Measurements from ENCODE around the gene NDUFC2. TPM values are rescaled to one million over a fixed set of nuclear protein-coding genes. Genes with fewer than 3 reads are reported as not detected.
A peak's percentile ranks its signal among the peaks of the same experiment; 100 is the strongest.

Gene NDUFC2
- total and polyA plus RNA-seq, 2 of the 13 experiments (the other 11 are each of a cell fraction or from before 2014, with no cell fraction given) = 256 to 363 TPM

GRCh38 chr11:78080084-78080817, 589 bp upstream of the NDUFC2 start (continued):
- no peak for TF ChIP-seq ZNF275 (CRISPR knock-in tag; IDR thresholded peaks at IDR 0.05; ENCODE audit: borderline replicate concordance)

- H2AFZ ChIP-seq (ENCODE audit: low read length) = no peak overlapping the region
- BruUV-seq (replicated peaks) = no TSS peak
- peak overlapping the region; percentile 84 for H3K4me2 ChIP-seq (ENCODE audit: low read depth, low read length)
- ATAC-seq (peak; percentile 25), DNase-seq (ENCODE audit: low spot score) (no peak), FAIRE-seq (no peak)
- POLR2A ChIA-PET = interaction anchor here (1.0 to 5.0 kb wide), 14 partner anchors 8 to 496 kb away, joined by 4 to 37 read pairs (median 7); partner anchors contain the start of genes ALG8, INTS4, KCTD21 and NARS2
- peaks cover 0 to 17% of the 10 kb centered on the region in 2 experiments; a peak in 3 of 5 replicates for H3K36me3 ChIP-seq (replicated peaks in 1 of 2; ENCODE audit: control insufficient read depth in 1 of 2, insufficient read depth in 2 of 2, low read length in 2 of 2)
- CTCF ChIA-PET (ENCODE audit: low intra/inter-chr PET ratio, low total read pairs) = interaction anchor here (0.8 kb wide), 1 partner anchor 30 kb away, joined by 3 read pairs; no protein-coding TSS in a partner anchor
- peaks cover 64% of the 10 kb centered on the region for H3K4me1 ChIP-seq (ENCODE audit: insufficient read depth, low read length)
- H3K79me2 ChIP-seq (ENCODE audit: insufficient read depth, low read length) = peaks cover 66% of the 10 kb centered on the region
- 1% methylated on average over 21 of the region's 21 CpGs for WGBS (ENCODE audit: low lambda C conversion rate)
- peak overlapping the region; percentile 87 for H3K27ac ChIP-seq (ENCODE audit: extremely low read length, insufficient read depth, low read length)
- peak overlapping the region; percentile 96 for H3K9ac ChIP-seq (ENCODE audit: insufficient read depth, low read depth, low read length)
- peak overlapping the region; percentile 86 to 96 (median 88) for H3K4me3 ChIP-seq (replicated peaks in 1 of 3; ENCODE audit: insufficient read depth in 1 of 3, low read depth in 2 of 3, low read length in 3 of 3)
- in situ Hi-C loops (cut with HindIII; ENCODE audit: extremely low pct_ligation_motif_present, low pct_unique_long_range_greater_than_20kb) = no loop called here
- H4K20me1 ChIP-seq (ENCODE audit: insufficient read depth, low read length) = peaks cover 28% of the 10 kb centered on the region
- intact Hi-C loops (cut with micrococcal nuclease; ENCODE audit: unreplicated experiment) = loop anchor here (2.0 to 5.0 kb wide), 2 partner anchors 60 to 109 kb away; partner anchors contain the start of genes ALG8, KCTD21 and USP35
- no peaks in the 10 kb centered on the region; a peak in 1 of 5 replicates for H3K27me3 ChIP-seq (ENCODE audit: control insufficient read depth in 1 of 2, insufficient read depth in 2 of 2, low read length in 2 of 2)
- H3K9me3 ChIP-seq (ENCODE audit: low read length) = no peaks in the 10 kb centered on the region
- no peak for TF ChIP-seq ZNF646 (CRISPR knock-in tag; IDR thresholded peaks at IDR 0.05)
- TF ChIP-seq MBD4 (IDR thresholded peaks at IDR 0.05; ENCODE audit: borderline replicate concordance, low read length) = 0 out of 2 replicates have a peak, but pooled peaks have one; percentile 3
- TF ChIP-seq ZKSCAN5 (CRISPR knock-in tag; IDR thresholded peaks at IDR 0.05) = no peak
- 0 out of 2 replicates have a peak, but pooled peaks have one; percentile 5 for TF ChIP-seq ZNF615 (CRISPR knock-in tag; IDR thresholded peaks at IDR 0.05; ENCODE audit: borderline replicate concordance)
- TF ChIP-seq MAX (IDR thresholded peaks at IDR 0.05) = 0 out of 2 replicates have a peak, but pooled peaks have one; percentile 5
- TF ChIP-seq ZNF460 (CRISPR knock-in tag; IDR thresholded peaks at IDR 0.05; ENCODE audit: borderline replicate concordance) = peak; percentile 41; the same call in 1 of the 2 replicates
- no peak for TF ChIP-seq ESRRA (CRISPR knock-in tag; IDR thresholded peaks at IDR 0.05; ENCODE audit: low read depth)
- TF ChIP-seq SALL1 (CRISPR knock-in tag; IDR thresholded peaks at IDR 0.05) = no peak
- TF ChIP-seq ZNF24 (IDR thresholded peaks at IDR 0.05) = no peak
- no peak for TF ChIP-seq ZNF768 (CRISPR knock-in tag; IDR thresholded peaks at IDR 0.05)
Measured at GRCh38 chr11:78078218-78079167, 1.2 kb downstream of the NDUFC2 start.
